GM10248 (cell line): ENCODE results near the gene RAMP2.

Experiments used
- CTCF ChIA-PET: fragments of 300-600 bp; sonication (Branson Sonifier 250); formaldehyde crosslinking; extraction: SDS; loops from one replicate; lab custom pipeline; 2021; ENCODE audit warnings: antibody characterized with exemption; lab: Yijun Ruan, JAX
- POLR2A ChIA-PET: fragments of 350-650 bp; sonication (Branson Sonifier 250); formaldehyde crosslinking; extraction: SDS; loops from one replicate; lab custom pipeline; 2020; ENCODE audit warnings: antibody characterized with exemption; lab: Yijun Ruan, JAX
- DNase-seq: peaks from one replicate; pipeline ENCODE4 v3.0.0; 2012; ENCODE audit errors: extremely low spot score
- CTCF ChIP-seq: IDR thresholded peaks from 2 replicates; pipeline ENCODE4 v1.5.1; 2012; ENCODE audit warnings: mild to moderate bottlenecking, low read depth; ENCODE audit errors: extremely low read depth, missing control alignments, control extremely low read depth

The RAMP2 gene

DNA sequence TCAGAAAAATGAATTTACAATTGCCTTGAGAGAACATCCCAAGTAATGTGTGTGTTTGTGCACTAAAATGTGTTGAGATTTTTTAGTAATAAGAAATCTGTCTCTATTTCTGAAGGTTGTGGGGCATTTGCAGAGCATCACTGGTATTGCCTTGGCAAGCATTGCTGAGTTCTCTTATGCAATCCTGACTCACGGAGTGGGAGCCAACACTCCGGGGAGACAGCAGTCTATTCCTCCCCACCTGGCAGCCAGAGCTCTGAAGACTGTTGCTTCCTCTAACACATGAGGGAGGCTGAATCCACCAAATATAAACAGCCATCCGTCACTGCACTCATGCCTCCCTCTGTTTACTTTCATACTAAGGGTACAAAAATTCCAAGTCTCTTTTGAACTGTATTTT, 48.2 kb downstream of the RAMP2 start:
- DNase-seq = no peak
- TF ChIP-seq CTCF = no peak
- ChIA-PET POLR2A (no interaction called here), CTCF (interaction anchor here (1.2 to 3.0 kb wide), 5 partner anchors 11 to 28 kb away, joined by 3 to 19 read pairs (median 8); partner anchors contain the start of genes BECN1 and WNK4)
